Neural cell (in vitro differentiated cells): ENCODE results near the gene FAM163A. TPM values are rescaled to one million over a fixed set of nuclear protein-coding genes. Genes with fewer than 3 reads are reported as not detected.

Experiments used
- H2AFZ ChIP-seq: fragments of 200-600, 300-800 bp; sonication (generic), shearing (Covaris generic); 2 replicates; pipeline ENCODE4 v1.6.0; 2014; ENCODE audit warnings: low read depth, mild to moderate bottlenecking, antibody characterized with exemption, low read length, moderate library complexity
- H3F3A ChIP-seq: fragments of 200-600 bp; shearing (Covaris generic); 2 replicates; pipeline ENCODE4 v1.6.1; 2016; ENCODE audit warnings: mild to moderate bottlenecking, moderate library complexity, mixed read lengths, antibody characterized with exemption, low read length; ENCODE audit not compliant: insufficient read depth, poor library complexity, severe bottlenecking
- H3K27ac ChIP-seq: fragments of 200-600, 300-800 bp; sonication (generic), shearing (Covaris generic); 2 replicates; pipeline ENCODE4 v1.5.1; 2014; ENCODE audit warnings: mild to moderate bottlenecking, low read length, moderate library complexity
- H3K27me3 ChIP-seq: fragments of 300-800, 200-600 bp; sonication (generic), shearing (Covaris generic); 2 replicates; pipeline ENCODE4 v1.6.0; 2014; ENCODE audit warnings: mild to moderate bottlenecking, low read depth, low read length, moderate library complexity; ENCODE audit not compliant: insufficient read depth
- H3K36me3 ChIP-seq: fragments of 300-800, 200-600 bp; sonication (generic), shearing (Covaris generic); 2 replicates; pipeline ENCODE4 v1.5.1; 2014; ENCODE audit warnings: mild to moderate bottlenecking, antibody characterized with exemption, low read length, moderate library complexity; ENCODE audit not compliant: insufficient read depth
- H3K4me2 ChIP-seq: fragments of 300-800, 200-600 bp; sonication (generic), shearing (Covaris generic); 2 replicates; pipeline ENCODE4 v1.6.0; 2014; ENCODE audit warnings: mild to moderate bottlenecking, low read length
- H3K4me3 ChIP-seq: fragments of 300-800, 200-600 bp; sonication (generic), shearing (Covaris generic); 2 replicates; pipeline ENCODE4 v1.5.1; 2014; ENCODE audit warnings: mild to moderate bottlenecking, low read length, moderate library complexity
- H3K79me2 ChIP-seq: fragments of 200-600 bp; shearing (Covaris generic); replicated peaks from 2 replicates; pipeline ENCODE4 v1.6.0; 2014; ENCODE audit warnings: mild to moderate bottlenecking, low read length, moderate library complexity; ENCODE audit not compliant: insufficient read depth
- H3K9ac ChIP-seq: fragments of 300-800, 200-600 bp; sonication (generic), shearing (Covaris generic); 2 replicates; pipeline ENCODE4 v1.6.1; 2016; ENCODE audit warnings: mild to moderate bottlenecking, low read length, mixed read lengths
- H3K9me2 ChIP-seq: fragments of 200-600 bp; shearing (Covaris generic); 2 replicates; pipeline ENCODE4 v1.6.1; 2016; ENCODE audit warnings: mild to moderate bottlenecking, low read length, mixed read lengths; ENCODE audit not compliant: insufficient read depth
- H3K9me3 ChIP-seq: fragments of 200-600, 300-800 bp; sonication (generic), shearing (Covaris generic); 2 replicates; pipeline ENCODE4 v1.6.1; 2016; ENCODE audit warnings: mild to moderate bottlenecking, mixed run types, low read length, moderate library complexity, mixed read lengths
- H4K20me1 ChIP-seq: fragments of 200-600 bp; shearing (Covaris generic); 2 replicates; pipeline ENCODE4 v1.6.1; 2016; ENCODE audit warnings: mild to moderate bottlenecking, mixed run types; ENCODE audit not compliant: insufficient read depth
- EP300 ChIP-seq: fragments of 450-650 bp; conservative IDR thresholded peaks from 2 replicates; pipeline ENCODE4 v1.6.1; 2014; ENCODE audit warnings: antibody characterized with exemption, mild to moderate bottlenecking, moderate library complexity; ENCODE audit not compliant: poor library complexity, severe bottlenecking
- EZH2 ChIP-seq: fragments of 200-600, 300-800 bp; shearing (Covaris generic), sonication (generic); IDR thresholded peaks from 2 replicates; pipeline ENCODE4 v1.6.1; 2014; ENCODE audit warnings: antibody characterized with exemption, low read length, borderline replicate concordance, mild to moderate bottlenecking; ENCODE audit not compliant: insufficient read depth, poor library complexity, severe bottlenecking
- MXI1 ChIP-seq: fragments of 450-650 bp; conservative IDR thresholded peaks from 2 replicates; pipeline ENCODE4 v1.6.1; 2014; ENCODE audit warnings: antibody characterized with exemption, mild to moderate bottlenecking; ENCODE audit not compliant: poor library complexity, severe bottlenecking
- POLR2AphosphoS5 ChIP-seq: IDR thresholded peaks from 2 replicates; pipeline ENCODE4 v1.6.1; 2012
- RAD21 ChIP-seq: fragments of 450-650 bp; conservative IDR thresholded peaks from 2 replicates; pipeline ENCODE4 v1.6.1; 2014; ENCODE audit warnings: antibody characterized with exemption, mild to moderate bottlenecking, moderate library complexity
- SMC3 ChIP-seq: fragments of 450-650 bp; conservative IDR thresholded peaks from 2 replicates; pipeline ENCODE4 v1.6.1; 2014; ENCODE audit warnings: antibody characterized with exemption, mild to moderate bottlenecking, moderate library complexity; ENCODE audit not compliant: poor library complexity
- TAF1 ChIP-seq: IDR thresholded peaks from 2 replicates; pipeline ENCODE4 v1.6.1; 2012; ENCODE audit warnings: low read depth
- polyA plus RNA-seq: library from polyadenylated mRNA; depleted of rRNA; stranded (reverse); fragments of >200 nt; gene quantifications from 2 replicates; pipeline ENCODE4 v1.2.3, GENCODE V29; 2014
- TF ChIP-seq, protein P1 (sequence below): IDR thresholded peaks from 2 replicates; pipeline ENCODE4 v1.6.1; 2012; ENCODE audit warnings: borderline replicate concordance
- TF ChIP-seq, protein P2 (sequence below): fragments of 450-650 bp; IDR thresholded peaks from 2 replicates; pipeline ENCODE4 v1.5.1; 2014; ENCODE audit warnings: antibody characterized with exemption, mild to moderate bottlenecking, moderate library complexity; ENCODE audit not compliant: poor library complexity, severe bottlenecking

Gene FAM163A
- polyA plus RNA-seq, 1 donor from 2014 or later = 0.21 TPM

DNA sequence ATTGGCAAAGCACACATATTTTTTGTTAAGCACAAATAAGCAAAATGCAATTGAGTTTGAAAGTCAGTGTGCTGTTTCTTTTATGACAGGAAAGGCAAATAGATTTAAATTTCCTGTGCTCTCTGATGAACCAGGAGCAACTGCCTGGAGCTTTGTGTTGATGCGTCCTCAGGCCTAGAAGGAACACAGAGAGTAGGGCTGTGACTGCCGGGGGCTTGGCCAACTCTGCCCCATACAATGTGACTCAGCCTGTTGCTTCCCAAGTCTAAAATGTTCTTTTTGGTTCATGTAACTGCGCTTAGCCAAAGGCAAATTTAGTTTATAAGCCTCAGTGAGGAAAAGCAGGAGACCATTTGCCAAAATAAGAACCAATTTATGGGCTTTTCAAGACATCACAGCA is 97.0 kb downstream of the FAM163A start:
- Histone ChIP-seq H3K9me2 (no peaks in the 10 kb centered on the region), H4K20me1 (no peaks in the 10 kb centered on the region), H3K4me3 (no peak overlapping the region), H3K4me2 (no peak overlapping the region), H3K36me3 (no peaks in the 10 kb centered on the region), H2AFZ (no peak overlapping the region), H3K27me3 (no peaks in the 10 kb centered on the region), H3F3A (no peaks in the 10 kb centered on the region), H3K27ac (no peak overlapping the region), H3K79me2 (no peaks in the 10 kb centered on the region), H3K9me3 (no peaks in the 10 kb centered on the region), H3K9ac (no peak overlapping the region)
- TF ChIP-seq, protein P1, sequence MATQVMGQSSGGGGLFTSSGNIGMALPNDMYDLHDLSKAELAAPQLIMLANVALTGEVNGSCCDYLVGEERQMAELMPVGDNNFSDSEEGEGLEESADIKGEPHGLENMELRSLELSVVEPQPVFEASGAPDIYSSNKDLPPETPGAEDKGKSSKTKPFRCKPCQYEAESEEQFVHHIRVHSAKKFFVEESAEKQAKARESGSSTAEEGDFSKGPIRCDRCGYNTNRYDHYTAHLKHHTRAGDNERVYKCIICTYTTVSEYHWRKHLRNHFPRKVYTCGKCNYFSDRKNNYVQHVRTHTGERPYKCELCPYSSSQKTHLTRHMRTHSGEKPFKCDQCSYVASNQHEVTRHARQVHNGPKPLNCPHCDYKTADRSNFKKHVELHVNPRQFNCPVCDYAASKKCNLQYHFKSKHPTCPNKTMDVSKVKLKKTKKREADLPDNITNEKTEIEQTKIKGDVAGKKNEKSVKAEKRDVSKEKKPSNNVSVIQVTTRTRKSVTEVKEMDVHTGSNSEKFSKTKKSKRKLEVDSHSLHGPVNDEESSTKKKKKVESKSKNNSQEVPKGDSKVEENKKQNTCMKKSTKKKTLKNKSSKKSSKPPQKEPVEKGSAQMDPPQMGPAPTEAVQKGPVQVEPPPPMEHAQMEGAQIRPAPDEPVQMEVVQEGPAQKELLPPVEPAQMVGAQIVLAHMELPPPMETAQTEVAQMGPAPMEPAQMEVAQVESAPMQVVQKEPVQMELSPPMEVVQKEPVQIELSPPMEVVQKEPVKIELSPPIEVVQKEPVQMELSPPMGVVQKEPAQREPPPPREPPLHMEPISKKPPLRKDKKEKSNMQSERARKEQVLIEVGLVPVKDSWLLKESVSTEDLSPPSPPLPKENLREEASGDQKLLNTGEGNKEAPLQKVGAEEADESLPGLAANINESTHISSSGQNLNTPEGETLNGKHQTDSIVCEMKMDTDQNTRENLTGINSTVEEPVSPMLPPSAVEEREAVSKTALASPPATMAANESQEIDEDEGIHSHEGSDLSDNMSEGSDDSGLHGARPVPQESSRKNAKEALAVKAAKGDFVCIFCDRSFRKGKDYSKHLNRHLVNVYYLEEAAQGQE = no peak
- no peak for TF ChIP-seq TAF1
- TF ChIP-seq, protein P2, sequence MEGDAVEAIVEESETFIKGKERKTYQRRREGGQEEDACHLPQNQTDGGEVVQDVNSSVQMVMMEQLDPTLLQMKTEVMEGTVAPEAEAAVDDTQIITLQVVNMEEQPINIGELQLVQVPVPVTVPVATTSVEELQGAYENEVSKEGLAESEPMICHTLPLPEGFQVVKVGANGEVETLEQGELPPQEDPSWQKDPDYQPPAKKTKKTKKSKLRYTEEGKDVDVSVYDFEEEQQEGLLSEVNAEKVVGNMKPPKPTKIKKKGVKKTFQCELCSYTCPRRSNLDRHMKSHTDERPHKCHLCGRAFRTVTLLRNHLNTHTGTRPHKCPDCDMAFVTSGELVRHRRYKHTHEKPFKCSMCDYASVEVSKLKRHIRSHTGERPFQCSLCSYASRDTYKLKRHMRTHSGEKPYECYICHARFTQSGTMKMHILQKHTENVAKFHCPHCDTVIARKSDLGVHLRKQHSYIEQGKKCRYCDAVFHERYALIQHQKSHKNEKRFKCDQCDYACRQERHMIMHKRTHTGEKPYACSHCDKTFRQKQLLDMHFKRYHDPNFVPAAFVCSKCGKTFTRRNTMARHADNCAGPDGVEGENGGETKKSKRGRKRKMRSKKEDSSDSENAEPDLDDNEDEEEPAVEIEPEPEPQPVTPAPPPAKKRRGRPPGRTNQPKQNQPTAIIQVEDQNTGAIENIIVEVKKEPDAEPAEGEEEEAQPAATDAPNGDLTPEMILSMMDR = no peak
- no peak for TF ChIP-seq RAD21
- TF ChIP-seq MXI1 = no peak
- TF ChIP-seq EZH2 = no peak
- TF ChIP-seq EP300 = no peak
- no peak for TF ChIP-seq SMC3
- no peak for TF ChIP-seq POLR2AphosphoS5

DNA sequence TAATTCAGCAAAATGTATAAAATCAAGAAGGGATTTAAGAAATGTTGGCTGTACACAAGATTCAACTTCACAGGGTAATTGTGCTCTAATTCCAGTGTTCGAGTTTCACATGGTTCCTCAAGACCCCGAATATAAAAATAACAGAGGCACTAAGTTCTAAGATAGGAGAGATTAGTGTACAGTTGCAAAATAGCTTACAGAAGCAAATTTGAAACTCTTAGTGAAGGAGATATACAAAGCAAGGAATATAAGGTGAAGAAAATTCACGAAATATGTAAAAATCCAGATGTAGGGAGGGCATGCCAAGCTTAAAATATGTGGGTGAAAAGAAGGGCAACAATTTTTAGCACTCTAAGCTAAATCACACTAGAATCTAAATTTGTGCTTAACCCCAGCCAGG is 105.1 kb downstream of the FAM163A start:
- H3K27me3 ChIP-seq = no peaks in the 10 kb centered on the region
- no peak overlapping the region for H3K4me3 ChIP-seq
- H3K36me3 ChIP-seq = no peaks in the 10 kb centered on the region
- H3K79me2 ChIP-seq = no peaks in the 10 kb centered on the region
- no peaks in the 10 kb centered on the region for H3F3A ChIP-seq
- H3K9me3 ChIP-seq = no peaks in the 10 kb centered on the region
- no peak overlapping the region for H2AFZ ChIP-seq
- H3K4me2 ChIP-seq = no peak overlapping the region
- no peaks in the 10 kb centered on the region for H4K20me1 ChIP-seq
- no peak overlapping the region for H3K27ac ChIP-seq
- no peaks in the 10 kb centered on the region for H3K9me2 ChIP-seq
- no peak for TF ChIP-seq SMC3
- TF ChIP-seq RAD21 = no peak
- TF ChIP-seq MXI1 = no peak
- TF ChIP-seq TAF1 = no peak
- TF ChIP-seq, protein P2 = no peak
- TF ChIP-seq, protein P1 = no peak
- no peak for TF ChIP-seq POLR2AphosphoS5
- TF ChIP-seq EP300 = no peak
- no peak for TF ChIP-seq EZH2
- no peak overlapping the region for H3K9ac ChIP-seq
